GM13977 (cell line): Measurements from ENCODE around the gene RCVRN.

ENCODE experiments used
- DNase-seq: peaks from one replicate; pipeline ENCODE4 v3.0.0; 2012; ENCODE audit warnings: low spot score
- CTCF ChIP-seq: IDR thresholded peaks from 2 replicates; pipeline ENCODE4 v1.5.1; 2012; ENCODE audit warnings: mild to moderate bottlenecking, control low read depth; ENCODE audit not compliant: insufficient read depth; ENCODE audit errors: extremely low read depth, missing control alignments
- in situ Hi-C: fragments of 300-500 bp; cut with MboI; formaldehyde crosslinking; loops from one replicate; pipeline ENCODE4 v1.12.0; 2022; ENCODE audit warnings: low sequenced_read_pairs, low pct_unique_long_range_greater_than_20kb, mixed read lengths, inconsistent platforms; ENCODE audit not compliant: unreplicated experiment

RCVRN gene

GRCh38 chr17:9917131-9917530 lies 12.1 kb upstream of the RCVRN start:
- in situ Hi-C loops = no loop called here
- TF ChIP-seq CTCF = no peak
- no peak for DNase-seq

GRCh38 chr17:9916108-9916507 lies 11.0 kb upstream of the RCVRN start:
- TF ChIP-seq CTCF = no peak
- no peak for DNase-seq
- in situ Hi-C loops = no loop called here

GRCh38 chr17:9913476-9913875 lies 8.4 kb upstream of the RCVRN start:
- in situ Hi-C loops = no loop called here
- no peak for DNase-seq
- TF ChIP-seq CTCF = no peak

GRCh38 chr17:9912121-9913099 lies 7.3 kb upstream of the RCVRN start:
- in situ Hi-C loops = no loop called here
- no peak for DNase-seq
- no peak for TF ChIP-seq CTCF

- no peak for DNase-seq
- in situ Hi-C loops = no loop called here
- TF ChIP-seq CTCF = no peak
Measured at GRCh38 chr17:9911089-9911488, 6.0 kb upstream of the RCVRN start.

- TF ChIP-seq CTCF = no peak
- no peak for DNase-seq
- in situ Hi-C loops = no loop called here
Measured at GRCh38 chr17:9908649-9909042, 3.6 kb upstream of the RCVRN start.
